GM19455 (cell line): ENCODE measurements around the gene LRP2.
A peak's percentile ranks its signal among the peaks of the same experiment; 100 is the strongest.

Experiments used
- ATAC-seq: cut with Tn5 transposase; IDR thresholded peaks from one replicate; pipeline ENCODE4 v1.9.1; 2021; ENCODE audit not compliant: unreplicated experiment

The LRP2 gene

GRCh38 chr2:169094676-169095075 lies 267.7 kb downstream of the LRP2 start:
- no peak for ATAC-seq

DNA sequence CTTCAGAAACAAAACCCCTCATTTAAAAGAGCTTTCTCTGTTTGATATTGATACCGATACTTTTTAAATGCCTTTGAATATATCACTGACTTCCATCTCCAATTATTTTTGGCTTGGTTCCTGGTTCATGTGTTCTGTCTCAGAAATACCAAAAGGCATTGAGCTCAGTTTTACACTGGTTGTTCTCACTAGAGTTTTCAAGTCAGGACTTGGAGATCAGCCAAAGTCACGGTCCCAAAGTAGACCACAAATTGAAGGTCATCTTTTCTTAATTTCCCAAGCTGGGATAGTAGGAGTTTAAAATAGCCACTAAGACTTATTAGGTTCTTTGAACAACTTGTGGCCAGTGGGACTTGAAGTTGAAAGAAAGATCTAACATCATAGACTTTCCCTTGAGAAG lies 268.8 kb downstream of the LRP2 start:
- no peak for ATAC-seq

DNA sequence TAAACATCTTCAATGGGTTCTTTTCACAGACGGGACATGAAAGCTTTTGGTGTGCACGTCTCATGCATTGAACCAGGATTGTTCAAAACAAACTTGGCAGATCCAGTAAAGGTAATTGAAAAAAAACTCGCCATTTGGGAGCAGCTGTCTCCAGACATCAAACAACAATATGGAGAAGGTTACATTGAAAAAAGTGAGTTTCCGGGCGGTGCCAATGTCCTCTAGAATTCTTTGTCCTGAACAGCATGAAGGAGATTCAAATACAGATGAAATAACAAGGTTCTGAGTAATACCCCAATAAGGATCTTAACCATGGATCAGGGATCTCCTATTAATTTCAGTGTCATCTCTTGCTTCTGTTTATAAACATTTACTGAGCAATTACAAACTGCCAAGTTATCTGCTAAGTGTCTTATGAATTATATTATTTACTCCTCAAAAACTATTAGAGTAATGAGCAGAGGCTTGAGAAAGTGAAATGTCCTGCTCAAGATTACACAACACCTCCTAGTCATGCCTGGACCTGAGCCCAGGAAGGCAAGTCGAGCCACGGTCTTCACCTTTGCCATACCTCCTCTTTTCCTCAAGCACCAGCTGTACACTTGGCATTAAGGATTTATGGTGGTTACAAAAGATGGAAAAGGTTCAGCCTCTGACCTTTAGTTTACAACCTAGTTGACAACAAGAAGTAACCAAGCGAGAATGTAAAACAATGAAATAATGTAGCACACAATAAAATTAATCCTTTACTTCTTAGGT lies 270.4 kb downstream of the LRP2 start:
- ATAC-seq: no peak

DNA sequence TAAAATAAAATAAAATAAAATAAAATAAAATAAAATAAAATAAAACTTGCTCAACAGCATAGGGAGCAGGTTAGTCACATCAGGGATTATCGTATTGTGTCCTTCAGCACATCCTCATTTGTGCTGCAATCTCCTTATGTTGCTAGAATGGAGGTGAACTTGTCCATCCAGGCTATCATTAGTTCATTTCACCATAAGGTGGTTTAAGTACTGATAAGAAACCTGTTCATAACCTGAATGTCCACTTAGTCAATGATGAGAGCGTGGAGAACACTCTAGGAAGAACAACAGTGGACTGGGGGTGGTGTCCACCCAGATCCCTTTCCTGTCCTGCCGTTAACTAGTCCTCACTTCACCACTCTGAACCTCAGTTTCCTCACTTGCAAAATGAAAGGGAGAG lies 271.1 kb downstream of the LRP2 start:
- ATAC-seq: no peak

DNA sequence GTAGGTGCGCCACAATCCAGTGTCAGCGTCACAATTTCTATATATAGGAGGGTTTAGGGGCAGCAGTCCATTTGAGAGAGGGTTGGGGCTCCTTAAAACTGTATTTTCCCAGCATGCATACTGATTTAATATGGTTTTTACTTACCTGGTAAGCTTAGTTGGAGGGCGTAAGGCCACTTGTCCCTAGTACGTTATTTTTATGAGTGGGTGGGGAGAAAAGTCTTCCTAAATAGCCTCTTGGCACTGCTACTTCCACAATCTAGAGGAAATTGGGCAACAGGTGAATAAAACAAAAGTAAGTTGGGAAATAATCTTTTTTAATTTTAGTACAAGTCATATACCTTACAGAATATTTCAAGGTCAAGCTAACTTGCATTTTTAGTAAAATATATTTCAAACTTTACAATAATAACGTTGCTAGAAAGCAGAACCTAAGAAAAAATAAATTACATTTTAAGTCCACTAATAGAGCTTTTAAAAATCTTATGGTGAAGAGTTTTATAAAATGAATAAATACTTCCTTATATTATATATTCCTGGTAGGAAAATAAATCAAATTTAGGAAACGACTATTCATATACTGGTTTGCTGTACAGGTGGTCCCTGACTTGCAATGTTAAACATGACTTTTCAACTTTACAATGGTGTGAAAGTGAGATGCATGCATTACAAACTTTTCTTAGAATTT lies 272.1 kb downstream of the LRP2 start:
- ATAC-seq: no peak

GRCh38 chr2:169089182-169089581 lies 273.2 kb downstream of the LRP2 start:
- no peak for ATAC-seq

GRCh38 chr2:169087757-169088379 lies 274.5 kb downstream of the LRP2 start:
- ATAC-seq: no peak

DNA sequence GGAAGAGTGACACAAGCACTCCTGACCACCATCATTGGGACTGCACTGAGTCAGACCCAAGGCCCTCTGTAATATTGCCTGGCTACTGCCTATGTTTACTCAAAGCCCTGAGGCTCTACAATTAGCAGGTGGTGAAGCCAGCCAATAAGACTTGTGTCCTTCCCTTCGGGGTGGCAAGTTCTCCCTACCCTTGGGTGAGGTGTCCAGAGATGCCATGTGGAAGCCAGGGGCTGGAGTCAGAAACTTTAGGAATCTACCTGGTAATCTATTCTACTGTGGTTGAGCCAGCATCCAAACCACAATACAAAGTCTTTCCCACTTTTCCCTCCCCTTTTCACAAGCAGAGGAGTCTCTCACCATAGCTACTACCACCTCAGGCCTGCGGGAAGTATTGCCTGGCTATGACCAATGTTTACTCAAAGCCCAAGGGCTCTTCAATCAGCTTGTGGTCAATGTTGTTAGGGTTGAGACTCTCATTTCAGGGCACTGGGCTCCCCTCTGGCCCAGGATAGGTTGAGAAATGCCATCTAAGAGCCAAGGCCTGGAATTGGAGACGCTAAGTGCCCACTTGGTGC lies 275.4 kb downstream of the LRP2 start:
- no peak for ATAC-seq

DNA sequence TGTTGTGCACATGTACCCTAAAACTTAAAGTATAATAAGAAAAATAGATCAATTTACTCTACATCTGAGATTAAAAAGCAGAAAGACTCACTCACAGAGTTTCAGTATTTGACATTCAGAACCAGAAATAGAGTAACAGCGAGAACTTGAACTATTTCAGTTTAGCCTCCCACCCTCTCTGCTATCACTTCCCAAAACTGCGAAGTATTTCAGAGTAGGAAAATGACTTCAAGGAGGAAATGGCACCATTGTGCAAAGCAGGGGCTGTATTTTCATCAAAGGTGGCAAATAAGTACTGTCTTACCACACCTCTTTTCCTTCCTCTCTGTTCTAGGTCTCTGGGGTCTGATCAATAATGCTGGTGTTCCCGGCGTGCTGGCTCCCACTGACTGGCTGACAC lies 279.3 kb downstream of the LRP2 start:
- peak; percentile 74 for ATAC-seq

DNA sequence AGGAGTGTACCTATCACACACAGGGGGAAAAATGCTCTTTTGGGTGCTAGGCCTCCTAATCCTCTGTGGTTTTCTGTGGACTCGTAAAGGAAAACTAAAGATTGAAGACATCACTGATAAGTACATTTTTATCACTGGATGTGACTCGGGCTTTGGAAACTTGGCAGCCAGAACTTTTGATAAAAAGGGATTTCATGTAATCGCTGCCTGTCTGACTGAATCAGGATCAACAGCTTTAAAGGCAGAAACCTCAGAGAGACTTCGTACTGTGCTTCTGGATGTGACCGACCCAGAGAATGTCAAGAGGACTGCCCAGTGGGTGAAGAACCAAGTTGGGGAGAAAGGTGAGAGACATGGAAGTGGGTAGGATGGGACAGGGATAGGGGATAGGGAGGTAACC lies 280.8 kb downstream of the LRP2 start:
- ATAC-seq: no peak

- peak; percentile 69 for ATAC-seq
These were observed 281.9 kb downstream of the LRP2 start for GRCh38 chr2:169080250-169081069.

- ATAC-seq: no peak
These were observed 284.6 kb downstream of the LRP2 start for GRCh38 chr2:169077674-169078240.
